ENCODE data around the gene DNAJC1.
A peak's percentile ranks its signal among the peaks of the same experiment; 100 is the strongest.

DNA sequence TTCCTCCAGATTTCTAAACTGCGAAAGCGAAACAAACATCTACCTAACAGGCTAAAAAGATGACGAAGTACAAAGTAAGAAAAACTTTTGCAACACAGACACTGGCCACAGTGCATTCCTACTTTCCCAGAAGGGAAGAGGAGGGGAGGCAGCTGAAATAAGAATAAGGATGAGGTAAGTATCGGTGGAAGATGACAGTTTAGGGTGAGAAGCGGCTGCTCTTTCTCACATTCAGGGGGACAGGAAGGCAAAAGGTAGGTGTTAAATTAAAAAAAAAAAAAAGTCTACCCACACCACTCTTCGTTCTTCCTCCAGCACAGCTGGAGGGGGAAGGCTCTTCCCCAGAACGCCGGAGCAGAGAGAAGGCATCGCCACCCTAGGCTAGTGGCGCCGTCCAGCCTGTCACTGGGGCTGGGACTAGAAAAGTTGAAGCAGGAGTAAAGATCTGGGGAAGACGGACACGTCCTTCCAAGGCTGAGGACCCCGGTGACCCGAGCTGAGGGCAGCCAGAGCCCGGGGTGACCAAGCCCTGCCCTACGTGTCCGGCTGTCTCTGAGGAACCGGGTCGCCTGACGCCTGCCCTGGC, 846 bp downstream of the DNAJC1 start:
- no peak for TF ChIP-seq POLR2AphosphoS5 (IDR thresholded peaks at IDR 0.05; ENCODE audit: low read depth, low read length)
- TF ChIP-seq FOXP2 (optimal IDR thresholded peaks at IDR 0.05; ENCODE audit: borderline replicate concordance, extremely low read depth, extremely low read length, insufficient read depth) = no peak
- TF ChIP-seq SIN3A (IDR thresholded peaks at IDR 0.05; ENCODE audit: borderline replicate concordance, insufficient read depth, low read length) = 0 out of 2 replicates have a peak, but pooled peaks have one; percentile 20
- TF ChIP-seq, protein P1, sequence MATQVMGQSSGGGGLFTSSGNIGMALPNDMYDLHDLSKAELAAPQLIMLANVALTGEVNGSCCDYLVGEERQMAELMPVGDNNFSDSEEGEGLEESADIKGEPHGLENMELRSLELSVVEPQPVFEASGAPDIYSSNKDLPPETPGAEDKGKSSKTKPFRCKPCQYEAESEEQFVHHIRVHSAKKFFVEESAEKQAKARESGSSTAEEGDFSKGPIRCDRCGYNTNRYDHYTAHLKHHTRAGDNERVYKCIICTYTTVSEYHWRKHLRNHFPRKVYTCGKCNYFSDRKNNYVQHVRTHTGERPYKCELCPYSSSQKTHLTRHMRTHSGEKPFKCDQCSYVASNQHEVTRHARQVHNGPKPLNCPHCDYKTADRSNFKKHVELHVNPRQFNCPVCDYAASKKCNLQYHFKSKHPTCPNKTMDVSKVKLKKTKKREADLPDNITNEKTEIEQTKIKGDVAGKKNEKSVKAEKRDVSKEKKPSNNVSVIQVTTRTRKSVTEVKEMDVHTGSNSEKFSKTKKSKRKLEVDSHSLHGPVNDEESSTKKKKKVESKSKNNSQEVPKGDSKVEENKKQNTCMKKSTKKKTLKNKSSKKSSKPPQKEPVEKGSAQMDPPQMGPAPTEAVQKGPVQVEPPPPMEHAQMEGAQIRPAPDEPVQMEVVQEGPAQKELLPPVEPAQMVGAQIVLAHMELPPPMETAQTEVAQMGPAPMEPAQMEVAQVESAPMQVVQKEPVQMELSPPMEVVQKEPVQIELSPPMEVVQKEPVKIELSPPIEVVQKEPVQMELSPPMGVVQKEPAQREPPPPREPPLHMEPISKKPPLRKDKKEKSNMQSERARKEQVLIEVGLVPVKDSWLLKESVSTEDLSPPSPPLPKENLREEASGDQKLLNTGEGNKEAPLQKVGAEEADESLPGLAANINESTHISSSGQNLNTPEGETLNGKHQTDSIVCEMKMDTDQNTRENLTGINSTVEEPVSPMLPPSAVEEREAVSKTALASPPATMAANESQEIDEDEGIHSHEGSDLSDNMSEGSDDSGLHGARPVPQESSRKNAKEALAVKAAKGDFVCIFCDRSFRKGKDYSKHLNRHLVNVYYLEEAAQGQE (IDR thresholded peaks at IDR 0.05; ENCODE audit: insufficient read depth in 1 of 2, low read depth in 2 of 2, low read length in 2 of 2) = no peak
- TF ChIP-seq TAF1 (IDR thresholded peaks at IDR 0.05; ENCODE audit: borderline replicate concordance, insufficient read depth, low read length) = no peak

Data from PFSK-1 (cell line).